GM23338 (cell line): ENCODE measurements around the gene NME2. TPM values are rescaled to one million over a fixed set of nuclear protein-coding genes. Genes with fewer than 3 reads are reported as not detected.

ENCODE experiments used
- ZNF114 ChIP-seq: fragments of 250-450 bp; sonication (Bioruptor Pico); IDR thresholded peaks from 2 replicates; pipeline ENCODE4 v1.5.0; 2020; ENCODE audit warnings: mild to moderate bottlenecking, moderate library complexity
- polyA plus RNA-seq: library from polyadenylated mRNA; unstranded; fragments of >200 nt; fragmentation: Nextera tagmentation; extraction: Ambion mirVana; gene quantifications from 2 replicates; pipeline ENCODE4 v1.2.1, GENCODE V29; 2016
- total RNA-seq: library from RNA; depleted of rRNA; stranded (reverse); fragments of >200 nt; shearing (Covaris generic); gene quantifications from 2 replicates; pipeline ENCODE4 v1.2.3, GENCODE V29; 2014
- TF ChIP-seq, protein P1 (sequence below): fragments of 250-450 bp; sonication (Bioruptor Pico); IDR thresholded peaks from 2 replicates; pipeline ENCODE4 v1.5.0; 2020; ENCODE audit warnings: mild to moderate bottlenecking, moderate library complexity
- TF ChIP-seq, protein P2 (sequence below): IDR thresholded peaks from 2 replicates; pipeline ENCODE4 v1.6.1; 2016; ENCODE audit warnings: antibody characterized with exemption
- TF ChIP-seq, protein P3 (sequence below): IDR thresholded peaks from one replicate; pipeline ENCODE4 v1.6.1; 2018; ENCODE audit warnings: antibody characterized with exemption; ENCODE audit not compliant: unreplicated experiment

NME2 gene
- total and polyA plus RNA-seq, 2 experiments from 2014 or later: 667 to 939 TPM

GRCh38 chr17:51142597-51142996, 23.6 kb upstream of the NME2 start (continued):
- TF ChIP-seq, protein P1, sequence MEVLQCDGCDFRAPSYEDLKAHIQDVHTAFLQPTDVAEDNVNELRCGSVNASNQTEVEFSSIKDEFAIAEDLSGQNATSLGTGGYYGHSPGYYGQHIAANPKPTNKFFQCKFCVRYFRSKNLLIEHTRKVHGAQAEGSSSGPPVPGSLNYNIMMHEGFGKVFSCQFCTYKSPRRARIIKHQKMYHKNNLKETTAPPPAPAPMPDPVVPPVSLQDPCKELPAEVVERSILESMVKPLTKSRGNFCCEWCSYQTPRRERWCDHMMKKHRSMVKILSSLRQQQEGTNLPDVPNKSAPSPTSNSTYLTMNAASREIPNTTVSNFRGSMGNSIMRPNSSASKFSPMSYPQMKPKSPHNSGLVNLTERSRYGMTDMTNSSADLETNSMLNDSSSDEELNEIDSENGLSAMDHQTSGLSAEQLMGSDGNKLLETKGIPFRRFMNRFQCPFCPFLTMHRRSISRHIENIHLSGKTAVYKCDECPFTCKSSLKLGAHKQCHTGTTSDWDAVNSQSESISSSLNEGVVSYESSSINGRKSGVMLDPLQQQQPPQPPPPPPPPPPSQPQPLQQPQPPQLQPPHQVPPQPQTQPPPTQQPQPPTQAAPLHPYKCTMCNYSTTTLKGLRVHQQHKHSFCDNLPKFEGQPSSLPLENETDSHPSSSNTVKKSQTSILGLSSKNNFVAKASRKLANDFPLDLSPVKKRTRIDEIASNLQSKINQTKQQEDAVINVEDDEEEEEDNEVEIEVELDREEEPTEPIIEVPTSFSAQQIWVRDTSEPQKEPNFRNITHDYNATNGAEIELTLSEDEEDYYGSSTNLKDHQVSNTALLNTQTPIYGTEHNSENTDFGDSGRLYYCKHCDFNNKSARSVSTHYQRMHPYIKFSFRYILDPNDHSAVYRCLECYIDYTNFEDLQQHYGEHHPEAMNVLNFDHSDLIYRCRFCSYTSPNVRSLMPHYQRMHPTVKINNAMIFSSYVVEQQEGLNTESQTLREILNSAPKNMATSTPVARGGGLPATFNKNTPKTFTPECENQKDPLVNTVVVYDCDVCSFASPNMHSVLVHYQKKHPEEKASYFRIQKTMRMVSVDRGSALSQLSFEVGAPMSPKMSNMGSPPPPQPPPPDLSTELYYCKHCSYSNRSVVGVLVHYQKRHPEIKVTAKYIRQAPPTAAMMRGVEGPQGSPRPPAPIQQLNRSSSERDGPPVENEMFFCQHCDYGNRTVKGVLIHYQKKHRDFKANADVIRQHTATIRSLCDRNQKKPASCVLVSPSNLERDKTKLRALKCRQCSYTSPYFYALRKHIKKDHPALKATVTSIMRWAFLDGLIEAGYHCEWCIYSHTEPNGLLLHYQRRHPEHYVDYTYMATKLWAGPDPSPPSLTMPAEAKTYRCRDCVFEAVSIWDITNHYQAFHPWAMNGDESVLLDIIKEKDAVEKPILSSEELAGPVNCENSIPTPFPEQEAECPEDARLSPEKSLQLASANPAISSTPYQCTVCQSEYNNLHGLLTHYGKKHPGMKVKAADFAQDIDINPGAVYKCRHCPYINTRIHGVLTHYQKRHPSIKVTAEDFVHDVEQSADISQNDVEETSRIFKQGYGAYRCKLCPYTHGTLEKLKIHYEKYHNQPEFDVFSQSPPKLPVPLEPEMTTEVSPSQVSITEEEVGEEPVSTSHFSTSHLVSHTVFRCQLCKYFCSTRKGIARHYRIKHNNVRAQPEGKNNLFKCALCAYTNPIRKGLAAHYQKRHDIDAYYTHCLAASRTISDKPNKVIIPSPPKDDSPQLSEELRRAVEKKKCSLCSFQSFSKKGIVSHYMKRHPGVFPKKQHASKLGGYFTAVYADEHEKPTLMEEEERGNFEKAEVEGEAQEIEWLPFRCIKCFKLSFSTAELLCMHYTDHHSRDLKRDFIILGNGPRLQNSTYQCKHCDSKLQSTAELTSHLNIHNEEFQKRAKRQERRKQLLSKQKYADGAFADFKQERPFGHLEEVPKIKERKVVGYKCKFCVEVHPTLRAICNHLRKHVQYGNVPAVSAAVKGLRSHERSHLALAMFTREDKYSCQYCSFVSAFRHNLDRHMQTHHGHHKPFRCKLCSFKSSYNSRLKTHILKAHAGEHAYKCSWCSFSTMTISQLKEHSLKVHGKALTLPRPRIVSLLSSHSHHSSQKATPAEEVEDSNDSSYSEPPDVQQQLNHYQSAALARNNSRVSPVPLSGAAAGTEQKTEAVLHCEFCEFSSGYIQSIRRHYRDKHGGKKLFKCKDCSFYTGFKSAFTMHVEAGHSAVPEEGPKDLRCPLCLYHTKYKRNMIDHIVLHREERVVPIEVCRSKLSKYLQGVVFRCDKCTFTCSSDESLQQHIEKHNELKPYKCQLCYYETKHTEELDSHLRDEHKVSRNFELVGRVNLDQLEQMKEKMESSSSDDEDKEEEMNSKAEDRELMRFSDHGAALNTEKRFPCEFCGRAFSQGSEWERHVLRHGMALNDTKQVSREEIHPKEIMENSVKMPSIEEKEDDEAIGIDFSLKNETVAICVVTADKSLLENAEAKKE (CRISPR knock-in tag): no peak
- TF ChIP-seq, protein P2, sequence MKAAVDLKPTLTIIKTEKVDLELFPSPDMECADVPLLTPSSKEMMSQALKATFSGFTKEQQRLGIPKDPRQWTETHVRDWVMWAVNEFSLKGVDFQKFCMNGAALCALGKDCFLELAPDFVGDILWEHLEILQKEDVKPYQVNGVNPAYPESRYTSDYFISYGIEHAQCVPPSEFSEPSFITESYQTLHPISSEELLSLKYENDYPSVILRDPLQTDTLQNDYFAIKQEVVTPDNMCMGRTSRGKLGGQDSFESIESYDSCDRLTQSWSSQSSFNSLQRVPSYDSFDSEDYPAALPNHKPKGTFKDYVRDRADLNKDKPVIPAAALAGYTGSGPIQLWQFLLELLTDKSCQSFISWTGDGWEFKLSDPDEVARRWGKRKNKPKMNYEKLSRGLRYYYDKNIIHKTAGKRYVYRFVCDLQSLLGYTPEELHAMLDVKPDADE: no peak
- TF ChIP-seq, protein P3, sequence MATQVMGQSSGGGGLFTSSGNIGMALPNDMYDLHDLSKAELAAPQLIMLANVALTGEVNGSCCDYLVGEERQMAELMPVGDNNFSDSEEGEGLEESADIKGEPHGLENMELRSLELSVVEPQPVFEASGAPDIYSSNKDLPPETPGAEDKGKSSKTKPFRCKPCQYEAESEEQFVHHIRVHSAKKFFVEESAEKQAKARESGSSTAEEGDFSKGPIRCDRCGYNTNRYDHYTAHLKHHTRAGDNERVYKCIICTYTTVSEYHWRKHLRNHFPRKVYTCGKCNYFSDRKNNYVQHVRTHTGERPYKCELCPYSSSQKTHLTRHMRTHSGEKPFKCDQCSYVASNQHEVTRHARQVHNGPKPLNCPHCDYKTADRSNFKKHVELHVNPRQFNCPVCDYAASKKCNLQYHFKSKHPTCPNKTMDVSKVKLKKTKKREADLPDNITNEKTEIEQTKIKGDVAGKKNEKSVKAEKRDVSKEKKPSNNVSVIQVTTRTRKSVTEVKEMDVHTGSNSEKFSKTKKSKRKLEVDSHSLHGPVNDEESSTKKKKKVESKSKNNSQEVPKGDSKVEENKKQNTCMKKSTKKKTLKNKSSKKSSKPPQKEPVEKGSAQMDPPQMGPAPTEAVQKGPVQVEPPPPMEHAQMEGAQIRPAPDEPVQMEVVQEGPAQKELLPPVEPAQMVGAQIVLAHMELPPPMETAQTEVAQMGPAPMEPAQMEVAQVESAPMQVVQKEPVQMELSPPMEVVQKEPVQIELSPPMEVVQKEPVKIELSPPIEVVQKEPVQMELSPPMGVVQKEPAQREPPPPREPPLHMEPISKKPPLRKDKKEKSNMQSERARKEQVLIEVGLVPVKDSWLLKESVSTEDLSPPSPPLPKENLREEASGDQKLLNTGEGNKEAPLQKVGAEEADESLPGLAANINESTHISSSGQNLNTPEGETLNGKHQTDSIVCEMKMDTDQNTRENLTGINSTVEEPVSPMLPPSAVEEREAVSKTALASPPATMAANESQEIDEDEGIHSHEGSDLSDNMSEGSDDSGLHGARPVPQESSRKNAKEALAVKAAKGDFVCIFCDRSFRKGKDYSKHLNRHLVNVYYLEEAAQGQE: no peak
- no peak for TF ChIP-seq ZNF114 (CRISPR knock-in tag)
